AG10803 (cell line): ENCODE data around the gene GATAD2B.

Experiments used
- DNase-seq: peaks from one replicate; pipeline ENCODE4 v3.0.0; 2010; ENCODE audit warnings: low read depth
- H3K4me3 ChIP-seq: 2 replicates; pipeline ENCODE4 v1.5.1; 2011; ENCODE audit warnings: mild to moderate bottlenecking, low read length, control low read depth
- CTCF ChIP-seq: conservative IDR thresholded peaks from 2 replicates; pipeline ENCODE4 v1.5.1; 2011; ENCODE audit warnings: mild to moderate bottlenecking, low read length, control low read depth, inconsistent platforms

GATAD2B gene

DNA sequence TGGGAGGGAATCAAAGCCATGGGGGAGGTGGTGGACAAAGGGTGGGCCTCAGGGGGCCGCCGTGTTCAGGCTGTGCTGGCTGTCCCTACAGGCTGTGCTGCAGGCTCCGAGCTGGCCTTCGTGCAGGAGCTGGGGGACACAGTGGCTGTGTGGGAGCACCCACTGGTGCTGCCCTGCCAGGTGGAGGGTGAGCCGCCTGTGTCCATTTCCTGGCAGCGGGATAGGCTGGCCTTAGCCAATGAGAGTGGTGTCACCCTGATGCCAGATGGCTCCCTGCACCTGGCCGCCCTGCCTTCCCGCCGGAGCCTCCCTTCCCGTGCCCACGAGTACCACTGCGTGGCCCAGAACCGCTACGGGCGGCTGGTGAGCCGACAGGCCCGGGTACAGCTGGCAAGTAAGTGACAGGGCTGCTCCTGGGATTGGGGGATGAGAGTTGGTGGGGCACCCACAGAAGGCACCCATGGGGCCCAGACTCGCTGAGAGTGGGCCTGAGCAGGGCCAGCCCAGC is 127.4 kb downstream of the GATAD2B start:
- no peak for DNase-seq
- no peak for TF ChIP-seq CTCF
- no peak overlapping the region for H3K4me3 ChIP-seq

- no peak for DNase-seq
- no peak for TF ChIP-seq CTCF
- H3K4me3 ChIP-seq = no peak overlapping the region
Measured at GRCh38 chr1:153794624-153795329, 128.0 kb downstream of the GATAD2B start.

DNA sequence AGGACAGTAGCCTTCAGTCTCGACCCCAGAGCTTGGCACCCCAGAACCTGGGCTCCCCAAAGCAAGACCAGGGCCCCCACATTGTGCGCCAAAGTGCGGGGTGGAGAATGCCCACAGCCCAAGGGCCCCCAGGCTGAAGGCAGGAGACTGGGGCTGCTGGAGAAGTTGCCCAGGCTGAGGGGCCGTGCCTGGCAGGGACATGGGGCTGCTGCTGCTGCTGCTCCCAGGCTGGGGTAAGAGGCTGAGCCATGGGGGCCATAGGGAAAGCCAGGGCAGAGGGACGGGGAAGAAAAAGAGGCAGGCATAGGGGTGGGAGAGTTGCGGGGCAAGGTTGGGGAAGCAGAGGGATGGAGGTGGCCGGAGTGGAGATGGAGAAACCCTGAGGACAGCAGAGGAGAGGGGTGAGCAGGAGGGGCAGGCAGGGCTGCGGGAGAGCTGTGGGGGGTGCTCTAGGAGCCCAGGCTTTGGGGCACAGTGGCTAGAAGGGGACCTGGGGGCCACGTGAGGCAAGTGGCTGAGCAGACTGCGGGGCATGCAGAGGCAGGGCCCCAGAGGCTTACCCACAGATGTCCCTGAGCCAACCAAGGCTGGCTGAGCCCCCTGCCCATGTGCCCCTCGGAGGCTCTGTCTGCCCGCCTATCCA is 128.7 kb downstream of the GATAD2B start:
- no peak overlapping the region for H3K4me3 ChIP-seq
- no peak for DNase-seq
- TF ChIP-seq CTCF = no peak

DNA sequence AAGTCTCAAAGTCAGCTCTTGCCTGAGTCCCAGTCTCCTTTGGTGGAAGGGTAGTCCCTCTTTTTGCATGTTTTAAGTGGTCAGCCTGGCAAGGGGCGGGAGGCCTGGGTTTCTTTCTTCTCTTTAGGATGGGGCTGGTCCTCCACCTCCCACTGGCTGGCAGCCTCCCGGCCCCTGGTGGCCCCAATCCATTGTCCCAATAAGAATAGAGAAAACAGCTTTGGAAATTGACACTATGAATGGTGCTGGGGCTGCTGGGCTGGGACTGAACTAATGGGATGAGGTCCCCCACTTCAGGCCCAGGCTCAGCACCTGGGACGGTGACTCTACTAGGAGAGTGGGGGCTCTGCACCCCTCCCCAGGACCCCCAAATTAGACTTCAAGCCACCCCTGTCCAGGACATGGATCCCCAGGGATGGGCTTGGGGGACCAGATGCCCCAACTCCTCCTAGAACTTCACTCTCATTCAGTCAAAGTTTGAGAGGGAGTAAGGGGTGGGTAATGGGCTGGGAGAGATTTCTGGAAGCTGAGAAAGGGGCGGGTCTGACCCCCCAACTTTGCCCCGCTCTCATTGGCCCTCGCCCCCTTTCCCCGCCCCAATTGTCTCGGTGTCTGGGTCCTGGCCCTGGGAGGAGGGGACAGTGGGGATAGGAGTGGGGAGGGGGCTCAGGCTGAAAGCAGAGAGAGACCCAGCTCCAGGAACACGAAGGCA is 129.4 kb downstream of the GATAD2B start:
- TF ChIP-seq CTCF = no peak
- H3K4me3 ChIP-seq = no peak overlapping the region
- DNase-seq = no peak

GRCh38 chr1:153792631-153793041 is 130.1 kb downstream of the GATAD2B start:
- H3K4me3 ChIP-seq = no peak overlapping the region
- TF ChIP-seq CTCF = no peak
- no peak for DNase-seq

- no peak overlapping the region for H3K4me3 ChIP-seq
- peak; percentile 42 for DNase-seq
- TF ChIP-seq CTCF = no peak
Measured at GRCh38 chr1:153791648-153792253, 131.0 kb downstream of the GATAD2B start.
